ENCODE data around the gene FHIT. TPM values are rescaled to one million over a fixed set of nuclear protein-coding genes. Genes with fewer than 3 reads are reported as not detected.

FHIT gene
- total RNA-seq, 4 donors from 2014 or later = 4.6 to 6.1 (median 5.7) TPM

- TF ChIP-seq POLR2AphosphoS5 (IDR thresholded peaks at IDR 0.05) (no peak), CTCF (IDR thresholded peaks at IDR 0.05) (no peak), POLR2A (IDR thresholded peaks at IDR 0.05; ENCODE audit: low read depth) (no peak), EP300 (IDR thresholded peaks at IDR 0.05) (no peak)
Observed at GRCh38 chr3:60086811-60087210, 1164.4 kb downstream of the FHIT start.

GRCh38 chr3:60085649-60086048 lies 1165.6 kb downstream of the FHIT start:
- no peaks in the 10 kb centered on the region for H3K36me3 ChIP-seq
- intact Hi-C loops (cut with DNase I) = no loop called here
- TF ChIP-seq EP300 (IDR thresholded peaks at IDR 0.05) (no peak), POLR2A (IDR thresholded peaks at IDR 0.05; ENCODE audit: low read depth) (no peak), CTCF (IDR thresholded peaks at IDR 0.05) (no peak), POLR2AphosphoS5 (IDR thresholded peaks at IDR 0.05) (no peak)
- H3K4me3 ChIP-seq = no peak overlapping the region
- H3K27me3 ChIP-seq = no peaks in the 10 kb centered on the region
- H3K9me3 ChIP-seq = no peaks in the 10 kb centered on the region
- H3K4me1 ChIP-seq = no peaks in the 10 kb centered on the region
- DNase-seq (ENCODE audit: extremely low spot score) = no peak
- H3K27ac ChIP-seq (replicated peaks in 1 of 4) = no peak overlapping the region

More at GRCh38 chr3:60086811-60087210, 1164.4 kb downstream of the FHIT start:
- intact Hi-C loops (cut with DNase I) = no loop called here
- no peaks in the 10 kb centered on the region for H3K9me3 ChIP-seq
- DNase-seq (ENCODE audit: extremely low spot score) = no peak
- H3K36me3 ChIP-seq = no peaks in the 10 kb centered on the region
- no peak overlapping the region for H3K27ac ChIP-seq (replicated peaks in 1 of 4)
- H3K27me3 ChIP-seq = no peaks in the 10 kb centered on the region
- WGBS = 53% methylated on average over 2 of the region's 2 CpGs
- no peaks in the 10 kb centered on the region for H3K4me1 ChIP-seq
- no peak overlapping the region for H3K4me3 ChIP-seq

GRCh38 chr3:60081381-60082095 lies 1169.7 kb downstream of the FHIT start:
- Histone ChIP-seq H3K9me3 (peaks cover 0 to 9% (median 3%) of the 10 kb centered on the region in 4 donors), H3K4me1 (peaks cover 0 to 5% (median 3%) of the 10 kb centered on the region in 4 donors), H3K36me3 (no peaks in the 10 kb centered on the region), H3K27ac (replicated peaks in 1 of 4) (no peak overlapping the region), H3K27me3 (no peaks in the 10 kb centered on the region), H3K4me3 (no peak overlapping the region)
- intact Hi-C loops (cut with DNase I) = no loop called here
- WGBS = 72% methylated on average over 5 of the region's 5 CpGs
- TF ChIP-seq POLR2AphosphoS5 (IDR thresholded peaks at IDR 0.05) = no peak
- TF ChIP-seq EP300 (IDR thresholded peaks at IDR 0.05) = no peak
- TF ChIP-seq CTCF (IDR thresholded peaks at IDR 0.05) = no peak
- no peak for TF ChIP-seq POLR2A (IDR thresholded peaks at IDR 0.05; ENCODE audit: low read depth)
- DNase-seq (ENCODE audit: extremely low spot score) = no peak

- 50% methylated on average over 1 of the region's 1 CpG for WGBS
- Histone ChIP-seq H3K4me3 (no peak overlapping the region), H3K9me3 (peaks cover 0 to 9% (median 3%) of the 10 kb centered on the region in 4 donors), H3K27ac (replicated peaks in 1 of 4) (no peak overlapping the region), H3K27me3 (no peaks in the 10 kb centered on the region), H3K4me1 (peaks cover 0 to 9% (median 6%) of the 10 kb centered on the region in 4 donors), H3K36me3 (no peaks in the 10 kb centered on the region)
- DNase-seq (ENCODE audit: extremely low spot score) = no peak
- intact Hi-C loops (cut with DNase I) = no loop called here
- no peak for TF ChIP-seq POLR2AphosphoS5 (IDR thresholded peaks at IDR 0.05)
- no peak for TF ChIP-seq POLR2A (IDR thresholded peaks at IDR 0.05; ENCODE audit: low read depth)
- TF ChIP-seq EP300 (IDR thresholded peaks at IDR 0.05) = no peak
- TF ChIP-seq CTCF (IDR thresholded peaks at IDR 0.05) = no peak
Observed at GRCh38 chr3:60080648-60081047, 1170.6 kb downstream of the FHIT start.

Measured in esophagus muscularis mucosa (tissue), 4 donors.